Mucosa of stomach (tissue), 1 donor: ENCODE results near the gene C1orf167.

Source experiments
- H3K27me3 ChIP-seq: one replicate; pipeline ENCODE4 v1.7.0; 2013; ENCODE audit warnings: mild to moderate bottlenecking, low read length; ENCODE audit not compliant: control insufficient read depth, insufficient read depth
- H3K36me3 ChIP-seq: one replicate; pipeline ENCODE4 v1.7.0; 2013; ENCODE audit warnings: low read length; ENCODE audit not compliant: control insufficient read depth, insufficient read depth
- H3K4me1 ChIP-seq: one replicate; pipeline ENCODE4 v1.7.0; 2013; ENCODE audit warnings: mild to moderate bottlenecking, low read length; ENCODE audit not compliant: control insufficient read depth, insufficient read depth
- H3K4me3 ChIP-seq: one replicate; pipeline ENCODE4 v1.7.0; 2013; ENCODE audit warnings: low read length
- H3K9ac ChIP-seq: one replicate; pipeline ENCODE4 v1.7.0; 2013; ENCODE audit warnings: mild to moderate bottlenecking, low read length, moderate library complexity
- H3K9me3 ChIP-seq: one replicate; pipeline ENCODE4 v1.7.0; 2013; ENCODE audit warnings: mild to moderate bottlenecking, low read length, moderate library complexity; ENCODE audit not compliant: control insufficient read depth
- donor health status: Pancreatic carcinoma.

The C1orf167 gene

GRCh38 chr1:11825131-11825530, 63.1 kb downstream of the C1orf167 start:
- Histone ChIP-seq H3K4me3 (no peak overlapping the region), H3K4me1 (no peaks in the 10 kb centered on the region), H3K9ac (no peak overlapping the region), H3K27me3 (no peaks in the 10 kb centered on the region), H3K9me3 (no peaks in the 10 kb centered on the region), H3K36me3 (no peaks in the 10 kb centered on the region)

DNA sequence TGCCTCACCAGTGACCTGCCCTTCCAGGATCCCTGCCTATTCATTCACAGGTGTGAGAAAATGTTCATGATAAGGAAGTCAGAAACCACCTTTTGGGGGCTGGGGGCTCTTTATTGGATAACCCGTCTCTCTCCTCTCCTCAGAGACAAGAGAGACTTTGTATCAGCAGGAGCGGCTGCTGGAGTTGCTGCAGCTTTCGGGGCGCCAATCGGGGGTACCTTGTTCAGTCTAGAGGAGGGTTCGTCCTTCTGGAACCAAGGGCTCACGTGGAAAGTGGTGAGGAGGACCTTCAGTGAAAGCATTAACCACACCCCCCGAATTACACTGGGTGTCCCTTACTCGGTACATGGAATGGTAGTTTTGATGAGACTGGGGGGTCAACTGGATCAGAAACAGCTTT, 65.0 kb downstream of the C1orf167 start:
- no peaks in the 10 kb centered on the region for H3K27me3 ChIP-seq
- no peaks in the 10 kb centered on the region for H3K9me3 ChIP-seq
- no peaks in the 10 kb centered on the region for H3K4me1 ChIP-seq
- H3K4me3 ChIP-seq: no peak overlapping the region
- no peak overlapping the region for H3K9ac ChIP-seq
- H3K36me3 ChIP-seq: no peaks in the 10 kb centered on the region

GRCh38 chr1:11828511-11828910, 66.5 kb downstream of the C1orf167 start:
- Histone ChIP-seq H3K27me3 (no peaks in the 10 kb centered on the region), H3K9me3 (no peaks in the 10 kb centered on the region), H3K9ac (no peak overlapping the region), H3K36me3 (peaks cover 5% of the 10 kb centered on the region), H3K4me1 (no peaks in the 10 kb centered on the region), H3K4me3 (no peak overlapping the region)

DNA sequence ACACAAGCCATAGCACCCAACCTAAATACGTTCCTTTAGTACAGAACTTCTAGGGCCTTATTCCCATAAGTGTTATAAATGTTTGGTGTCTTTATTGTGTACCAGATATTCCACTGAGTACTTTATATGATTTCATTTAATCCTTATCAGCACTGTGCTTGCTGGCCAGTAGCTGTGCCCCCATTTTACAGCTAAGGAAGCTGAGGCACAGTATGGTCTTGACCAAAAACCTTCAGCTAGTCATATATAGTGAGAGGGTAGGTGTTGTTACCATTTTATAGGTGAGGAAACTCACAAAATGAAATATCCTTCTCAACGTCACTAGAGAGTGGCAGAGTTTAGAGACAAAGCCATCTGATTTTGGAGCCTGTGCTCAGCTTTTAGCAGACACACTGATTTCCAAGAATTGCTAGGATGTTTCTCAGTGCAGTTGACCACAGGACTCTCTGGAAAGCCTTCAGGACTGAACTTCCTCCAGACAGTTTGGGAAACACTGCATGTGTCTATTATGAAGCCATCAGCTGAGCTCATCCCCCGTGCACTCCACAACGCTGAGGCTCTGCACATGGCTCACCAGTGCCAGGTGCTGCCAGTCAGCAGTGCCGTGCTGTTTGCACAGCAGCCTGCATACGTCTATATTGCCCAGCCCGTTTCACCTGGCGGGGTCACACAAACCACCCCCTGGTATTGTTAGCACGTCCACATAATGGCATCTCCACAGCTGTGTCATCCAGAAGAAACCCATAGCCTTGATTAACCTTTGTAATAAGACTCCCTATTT, 70.1 kb downstream of the C1orf167 start:
- Histone ChIP-seq H3K9ac (no peak overlapping the region), H3K4me1 (no peaks in the 10 kb centered on the region), H3K9me3 (no peaks in the 10 kb centered on the region), H3K36me3 (peaks cover 10% of the 10 kb centered on the region), H3K4me3 (no peak overlapping the region), H3K27me3 (no peaks in the 10 kb centered on the region)

- Histone ChIP-seq H3K9ac (no peak overlapping the region), H3K9me3 (no peaks in the 10 kb centered on the region), H3K36me3 (peaks cover 19% of the 10 kb centered on the region), H3K4me3 (no peak overlapping the region), H3K27me3 (no peaks in the 10 kb centered on the region), H3K4me1 (no peaks in the 10 kb centered on the region)
Measured at GRCh38 chr1:11833497-11833896, 71.5 kb downstream of the C1orf167 start.

DNA sequence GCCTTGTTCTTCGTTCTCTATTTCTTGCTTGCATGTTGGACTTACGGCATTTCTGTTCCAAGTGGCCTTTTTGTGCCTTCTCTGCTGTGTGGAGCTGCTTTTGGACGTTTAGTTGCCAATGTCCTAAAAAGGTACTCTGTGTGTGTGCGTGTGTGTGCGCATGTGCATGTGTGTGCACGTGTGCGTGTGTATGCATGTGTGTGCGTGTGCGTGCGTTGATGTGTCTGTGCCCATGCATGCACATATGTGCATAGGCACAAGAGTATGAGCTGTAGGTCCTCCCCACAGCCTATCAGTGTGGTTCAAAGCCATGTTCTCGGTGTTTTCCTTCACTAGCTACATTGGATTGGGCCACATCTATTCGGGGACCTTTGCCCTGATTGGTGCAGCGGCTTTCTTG, 71.9 kb downstream of the C1orf167 start:
- H3K36me3 ChIP-seq: peaks cover 20% of the 10 kb centered on the region
- no peaks in the 10 kb centered on the region for H3K4me1 ChIP-seq
- no peak overlapping the region for H3K9ac ChIP-seq
- no peaks in the 10 kb centered on the region for H3K9me3 ChIP-seq
- H3K4me3 ChIP-seq: no peak overlapping the region
- no peaks in the 10 kb centered on the region for H3K27me3 ChIP-seq

- H3K27me3 ChIP-seq: no peaks in the 10 kb centered on the region
- H3K36me3 ChIP-seq: peaks cover 24% of the 10 kb centered on the region
- H3K9ac ChIP-seq: no peak overlapping the region
- H3K4me1 ChIP-seq: no peaks in the 10 kb centered on the region
- H3K9me3 ChIP-seq: no peaks in the 10 kb centered on the region
- no peak overlapping the region for H3K4me3 ChIP-seq
Measured at GRCh38 chr1:11835441-11836225, 73.6 kb downstream of the C1orf167 start.

DNA sequence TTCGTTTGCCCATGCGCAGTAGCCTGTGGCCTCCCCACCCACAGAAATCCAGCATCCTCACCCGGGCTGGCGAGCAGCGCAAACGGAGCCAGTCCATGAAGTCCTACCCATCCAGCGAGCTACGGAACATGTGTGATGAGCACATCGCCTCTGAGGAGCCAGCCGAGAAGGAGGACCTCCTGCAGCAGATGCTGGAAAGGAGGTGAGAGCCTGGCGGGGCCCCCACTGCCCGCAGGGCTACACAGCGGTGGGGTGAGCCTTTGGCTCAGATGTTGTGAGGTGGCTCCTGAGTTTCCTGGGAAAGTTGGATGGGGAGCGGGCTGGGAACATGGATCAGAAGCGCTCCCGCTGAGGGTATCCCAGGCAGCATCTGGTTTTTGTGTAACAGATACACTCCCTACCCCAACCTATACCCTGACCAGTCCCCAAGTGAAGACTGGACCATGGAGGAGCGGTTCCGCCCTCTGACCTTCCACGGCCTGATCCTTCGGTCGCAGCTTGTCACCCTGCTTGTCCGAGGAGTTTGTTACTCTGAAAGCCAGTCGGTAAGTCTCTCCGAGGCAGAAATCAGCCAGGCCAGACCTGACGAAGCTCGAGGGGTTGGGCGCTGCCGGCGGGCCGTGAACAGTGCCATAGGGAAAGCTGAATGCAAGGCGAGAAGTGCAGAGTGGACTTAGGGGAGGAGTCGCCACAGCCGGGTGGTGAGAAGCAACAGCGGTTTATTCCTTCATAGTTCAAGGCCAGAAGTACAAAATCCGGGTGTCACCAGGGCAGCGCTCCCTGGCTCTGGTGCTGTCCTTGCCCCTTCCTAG, 75.2 kb downstream of the C1orf167 start:
- Histone ChIP-seq H3K4me3 (no peak overlapping the region), H3K27me3 (no peaks in the 10 kb centered on the region), H3K36me3 (peaks cover 24% of the 10 kb centered on the region), H3K4me1 (no peaks in the 10 kb centered on the region), H3K9ac (no peak overlapping the region), H3K9me3 (no peaks in the 10 kb centered on the region)

- H3K4me3 ChIP-seq: no peak overlapping the region
- no peaks in the 10 kb centered on the region for H3K4me1 ChIP-seq
- H3K9ac ChIP-seq: no peak overlapping the region
- H3K9me3 ChIP-seq: no peaks in the 10 kb centered on the region
- peaks cover 24% of the 10 kb centered on the region for H3K36me3 ChIP-seq
- H3K27me3 ChIP-seq: no peaks in the 10 kb centered on the region
Measured at GRCh38 chr1:11837767-11838348, 75.9 kb downstream of the C1orf167 start.

DNA sequence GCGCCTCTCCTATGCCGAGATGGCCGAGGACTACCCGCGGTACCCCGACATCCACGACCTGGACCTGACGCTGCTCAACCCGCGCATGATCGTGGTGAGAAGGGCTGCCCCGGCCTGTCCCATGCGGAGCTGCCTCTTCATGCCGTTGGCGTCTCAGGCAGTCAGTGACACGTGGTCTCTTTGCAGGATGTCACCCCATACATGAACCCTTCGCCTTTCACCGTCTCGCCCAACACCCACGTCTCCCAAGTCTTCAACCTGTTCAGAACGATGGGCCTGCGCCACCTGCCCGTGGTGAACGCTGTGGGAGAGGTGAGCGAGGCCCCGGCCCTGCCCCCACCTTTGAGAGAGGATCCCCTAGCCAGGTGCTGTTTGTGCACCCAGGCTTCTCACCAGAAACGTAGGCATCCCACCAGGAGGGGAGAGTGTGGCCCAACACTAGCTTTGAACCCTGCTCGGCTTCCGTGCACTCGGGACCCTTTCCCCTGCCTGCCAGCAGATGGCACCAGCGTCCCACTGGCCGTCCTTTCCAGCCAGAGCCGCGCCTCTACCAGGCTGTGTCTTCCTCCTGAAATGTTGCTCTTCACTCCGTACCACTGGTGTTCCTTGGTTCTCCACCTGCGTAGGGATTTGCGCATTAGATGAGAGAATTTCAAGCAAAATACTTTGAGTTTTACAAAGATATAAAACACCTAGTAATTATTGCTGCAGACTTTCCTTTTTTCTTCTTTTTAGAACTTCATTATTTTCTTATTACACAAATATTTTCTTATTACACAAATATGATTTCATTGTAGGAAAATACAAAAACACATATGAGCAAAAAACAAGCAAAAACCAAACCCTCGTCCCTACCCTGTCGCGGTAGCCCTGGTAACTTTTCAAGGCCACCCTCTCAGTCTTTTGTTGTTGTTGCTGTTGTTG, 76.6 kb downstream of the C1orf167 start:
- H3K36me3 ChIP-seq: peaks cover 18% of the 10 kb centered on the region
- no peak overlapping the region for H3K4me3 ChIP-seq
- no peak overlapping the region for H3K9ac ChIP-seq

More for the DNA sequence above, 76.6 kb downstream of the C1orf167 start:
- no peaks in the 10 kb centered on the region for H3K9me3 ChIP-seq
- no peaks in the 10 kb centered on the region for H3K27me3 ChIP-seq
- no peaks in the 10 kb centered on the region for H3K4me1 ChIP-seq
